GM12892 (cell line): ENCODE data around the gene MUC2.

ENCODE experiments used
- POLR2A ChIP-seq: IDR thresholded peaks from 2 replicates; pipeline ENCODE4 v1.6.1; 2011; ENCODE audit warnings: low read depth, low read length, control low read depth
- POLR2AphosphoS5 ChIP-seq: IDR thresholded peaks from 2 replicates; pipeline ENCODE4 v1.6.1; 2011; ENCODE audit warnings: low read depth, low read length, control low read depth
- TAF1 ChIP-seq: IDR thresholded peaks from 2 replicates; pipeline ENCODE4 v1.6.1; 2011; ENCODE audit warnings: low read depth, mild to moderate bottlenecking, control low read depth, low read length, borderline replicate concordance

DNA sequence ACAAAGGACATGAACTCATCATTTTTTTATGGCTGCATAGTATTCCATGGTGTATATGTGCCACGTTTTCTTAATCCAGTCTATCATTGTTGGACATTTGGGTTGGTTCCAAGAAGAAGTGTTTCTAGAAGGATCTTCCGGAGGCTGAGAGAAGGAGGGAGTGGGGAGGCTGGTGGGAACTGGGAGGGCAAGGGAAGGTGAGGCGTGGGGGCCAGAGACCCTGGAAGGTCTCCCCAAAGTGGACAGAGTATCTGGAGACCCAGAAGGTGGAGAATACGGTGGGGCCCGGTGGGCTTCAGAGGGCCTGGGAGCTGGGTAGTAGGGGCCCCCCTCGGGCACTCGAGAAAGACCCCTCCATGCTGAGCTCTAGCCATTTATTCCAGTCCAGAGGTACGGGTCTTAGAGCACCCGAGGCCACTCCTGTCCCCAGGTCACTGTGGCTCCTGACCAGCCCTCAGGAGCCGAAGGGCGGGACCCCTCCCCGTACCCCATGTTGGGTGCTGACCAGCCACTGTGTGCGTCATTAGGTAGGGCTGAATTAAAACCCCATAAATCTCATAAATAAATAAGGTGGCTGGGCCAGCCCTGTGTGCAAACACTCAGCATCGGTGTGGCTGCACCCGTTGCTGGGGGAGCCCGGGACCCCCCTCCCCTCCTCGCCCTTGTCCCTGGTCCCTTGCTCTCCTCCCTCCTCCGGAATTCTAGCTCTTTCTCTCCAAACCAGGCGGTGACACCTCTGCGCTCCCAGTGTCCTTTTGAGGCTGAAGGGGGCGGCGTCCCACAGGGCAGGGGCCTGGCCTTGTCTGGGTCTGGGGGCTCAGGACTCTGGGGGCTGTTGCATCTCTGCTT lies 44.3 kb downstream of the MUC2 start:
- TF ChIP-seq POLR2A (no peak), POLR2AphosphoS5 (no peak), TAF1 (no peak)
